Activated CD4-positive, alpha-beta T cell treated with anti-CD3 and anti-CD28 coated beads for 36 hours (primary cell): ENCODE measurements around the gene MCF2L. TPM values are rescaled to one million over a fixed set of nuclear protein-coding genes. Genes with fewer than 3 reads are reported as not detected.

Experiments
- ATAC-seq: fragments of 200-7000 bp; cut with Tn5 transposase; one replicate; pipeline ENCODE4 v1.10.0; 2021; ENCODE audit warnings: mild to moderate bottlenecking, moderate library complexity
- CTCF ChIA-PET: fragments of 350-600 bp; sonication (Branson Sonifier 250); formaldehyde crosslinking; loops from one replicate; lab custom pipeline; 2021; ENCODE audit warnings: antibody characterized with exemption; lab: Charles Lee
- POLR2A ChIA-PET: fragments of 350-600 bp; sonication (Branson Sonifier 250); formaldehyde crosslinking; loops from one replicate; lab custom pipeline; 2021; ENCODE audit warnings: antibody characterized with exemption, inconsistent platforms; lab: Charles Lee
- DNase-seq: peaks from one replicate; pipeline ENCODE4 v3.0.0-alpha.2; 2020
- H3K27ac Mint-ChIP-seq: one replicate; pipeline ENCODE4 v1.8.0; 2021; ENCODE audit warnings: mixed read lengths
- H3K27me3 Mint-ChIP-seq: one replicate; pipeline ENCODE4 v1.8.0; 2021; ENCODE audit warnings: mixed read lengths
- H3K36me3 Mint-ChIP-seq: one replicate; pipeline ENCODE4 v1.8.0; 2021; ENCODE audit warnings: low read depth, mixed read lengths
- H3K4me1 Mint-ChIP-seq: one replicate; pipeline ENCODE4 v1.8.0; 2021; ENCODE audit warnings: mixed read lengths
- H3K4me3 Mint-ChIP-seq: one replicate; pipeline ENCODE4 v1.8.0; 2021; ENCODE audit warnings: mild to moderate bottlenecking, moderate library complexity, mixed read lengths
- H3K9me3 Mint-ChIP-seq: one replicate; pipeline ENCODE4 v1.8.0; 2021; ENCODE audit warnings: low read depth, mixed read lengths
- intact Hi-C, 2 experiments: fragments of 100-400 bp; cut with DNase I in 1 of 2; cut with micrococcal nuclease in 1 of 2; formaldehyde crosslinking; loops; one replicate each; pipeline versions ENCODE4 v1.14.2 to v1.15.1; 2022 to 2024; cut with DNase I, micrococcal nuclease
- total RNA-seq, 2 experiments: library from RNA; stranded (reverse); gene quantifications; one replicate each; pipeline ENCODE4 v1.2.3, GENCODE V29; 2021

Gene MCF2L, protein sequence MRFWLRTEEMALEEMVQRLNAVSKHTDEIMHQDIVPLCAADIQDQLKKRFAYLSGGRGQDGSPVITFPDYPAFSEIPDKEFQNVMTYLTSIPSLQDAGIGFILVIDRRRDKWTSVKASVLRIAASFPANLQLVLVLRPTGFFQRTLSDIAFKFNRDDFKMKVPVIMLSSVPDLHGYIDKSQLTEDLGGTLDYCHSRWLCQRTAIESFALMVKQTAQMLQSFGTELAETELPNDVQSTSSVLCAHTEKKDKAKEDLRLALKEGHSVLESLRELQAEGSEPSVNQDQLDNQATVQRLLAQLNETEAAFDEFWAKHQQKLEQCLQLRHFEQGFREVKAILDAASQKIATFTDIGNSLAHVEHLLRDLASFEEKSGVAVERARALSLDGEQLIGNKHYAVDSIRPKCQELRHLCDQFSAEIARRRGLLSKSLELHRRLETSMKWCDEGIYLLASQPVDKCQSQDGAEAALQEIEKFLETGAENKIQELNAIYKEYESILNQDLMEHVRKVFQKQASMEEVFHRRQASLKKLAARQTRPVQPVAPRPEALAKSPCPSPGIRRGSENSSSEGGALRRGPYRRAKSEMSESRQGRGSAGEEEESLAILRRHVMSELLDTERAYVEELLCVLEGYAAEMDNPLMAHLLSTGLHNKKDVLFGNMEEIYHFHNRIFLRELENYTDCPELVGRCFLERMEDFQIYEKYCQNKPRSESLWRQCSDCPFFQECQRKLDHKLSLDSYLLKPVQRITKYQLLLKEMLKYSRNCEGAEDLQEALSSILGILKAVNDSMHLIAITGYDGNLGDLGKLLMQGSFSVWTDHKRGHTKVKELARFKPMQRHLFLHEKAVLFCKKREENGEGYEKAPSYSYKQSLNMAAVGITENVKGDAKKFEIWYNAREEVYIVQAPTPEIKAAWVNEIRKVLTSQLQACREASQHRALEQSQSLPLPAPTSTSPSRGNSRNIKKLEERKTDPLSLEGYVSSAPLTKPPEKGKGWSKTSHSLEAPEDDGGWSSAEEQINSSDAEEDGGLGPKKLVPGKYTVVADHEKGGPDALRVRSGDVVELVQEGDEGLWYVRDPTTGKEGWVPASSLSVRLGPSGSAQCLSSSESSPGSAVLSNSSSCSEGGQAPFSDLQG
- total RNA-seq, result 1 to 10 TPM; 8.4 to 8.7 TPM

- POLR2A ChIA-PET, result no interaction called here
- peak; percentile 82 for ATAC-seq
- peak; percentile 82 for DNase-seq
Measured at GRCh38 chr13:112968910-112969691, at the start of gene MCF2L. Gene MCF2L (plus strand): TSS chr13:112969214. CDS start chr13:112969380, 166 bp downstream.

GRCh38 chr13:112923962-112924361, 45.1 kb upstream of the MCF2L start:
- intact Hi-C loops, result no loop called here
- POLR2A ChIA-PET, result no interaction called here
- CTCF ChIA-PET, result interaction anchor here (0.7 to 1.7 kb wide), 2 partner anchors 13 to 28 kb away, joined by 3 to 6 read pairs; no protein-coding TSS in a partner anchor
- ATAC-seq (no peak), DNase-seq (no peak)
- no peaks in the 10 kb centered on the region for H3K9me3 Mint-ChIP-seq
- H3K4me3 Mint-ChIP-seq, result no peak overlapping the region
- H3K27me3 Mint-ChIP-seq, result peaks cover 17% of the 10 kb centered on the region
- H3K36me3 Mint-ChIP-seq, result no peaks in the 10 kb centered on the region
- H3K4me1 Mint-ChIP-seq, result no peaks in the 10 kb centered on the region
- no peak overlapping the region for H3K27ac Mint-ChIP-seq

More at GRCh38 chr13:112968910-112969691, at the start of gene MCF2L:
- CTCF ChIA-PET, result interaction anchor here (0.7 to 1.6 kb wide), 4 partner anchors 12 to 150 kb away, joined by 3 to 6 read pairs (median 3); no protein-coding TSS in a partner anchor
- peak within 1 kb of the TSS; percentile 93 for H3K4me3 Mint-ChIP-seq
- intact Hi-C loops, result loop anchor here (1.0 to 2.0 kb wide), 5 partner anchors 26 to 522 kb away; partner anchors contain the start of genes DCUN1D2 (in 1 of the 2), LAMP1 (in 1 of the 2) and PCID2 (in 1 of the 2)
- H3K4me1 Mint-ChIP-seq, result peaks cover 22% of the 10 kb centered on the region
- H3K27me3 Mint-ChIP-seq, result no peaks in the 10 kb centered on the region
- peaks cover 2% of the 10 kb centered on the region for H3K36me3 Mint-ChIP-seq
- H3K27ac Mint-ChIP-seq, result peak within 1 kb of the TSS; percentile 93
- no peaks in the 10 kb centered on the region for H3K9me3 Mint-ChIP-seq

DNA sequence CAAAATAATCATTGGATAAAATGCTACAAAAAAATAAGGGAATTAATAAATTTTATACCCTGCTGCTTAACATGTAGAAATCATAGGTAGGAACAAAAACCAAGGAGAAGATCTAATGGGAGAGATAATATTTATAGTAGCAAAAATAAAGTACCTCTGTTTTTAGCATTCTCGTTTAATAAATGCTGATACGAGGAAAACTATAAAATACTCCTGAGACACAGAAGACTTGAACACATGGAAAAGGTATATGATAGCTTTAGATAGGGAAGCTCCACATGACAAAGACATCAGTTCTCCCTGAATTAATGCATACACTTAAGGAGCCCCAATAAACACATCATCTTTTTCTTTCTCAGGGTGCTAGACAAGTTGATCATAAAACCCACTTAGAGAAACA, 44.6 kb upstream of the MCF2L start:
- no peak overlapping the region for H3K27ac Mint-ChIP-seq
- no peak overlapping the region for H3K4me3 Mint-ChIP-seq
- H3K9me3 Mint-ChIP-seq, result no peaks in the 10 kb centered on the region
- DNase-seq (no peak), ATAC-seq (no peak)
- CTCF ChIA-PET, result interaction anchor here (0.7 to 1.7 kb wide), 2 partner anchors 13 to 29 kb away, joined by 3 to 6 read pairs; no protein-coding TSS in a partner anchor
- no peaks in the 10 kb centered on the region for H3K36me3 Mint-ChIP-seq
- peaks cover 21% of the 10 kb centered on the region for H3K27me3 Mint-ChIP-seq
- no peaks in the 10 kb centered on the region for H3K4me1 Mint-ChIP-seq
- intact Hi-C loops, result no loop called here
- POLR2A ChIA-PET, result no interaction called here

GRCh38 chr13:112926003-112926402, 43.0 kb upstream of the MCF2L start:
- DNase-seq, result no peak
- POLR2A ChIA-PET, result no interaction called here
- no peak for ATAC-seq
- no peaks in the 10 kb centered on the region for H3K9me3 Mint-ChIP-seq
- no peak overlapping the region for H3K4me3 Mint-ChIP-seq
- no peak overlapping the region for H3K27ac Mint-ChIP-seq
- H3K36me3 Mint-ChIP-seq, result no peaks in the 10 kb centered on the region
- intact Hi-C loops, result no loop called here
- H3K4me1 Mint-ChIP-seq, result no peaks in the 10 kb centered on the region
- peaks cover 26% of the 10 kb centered on the region for H3K27me3 Mint-ChIP-seq
- CTCF ChIA-PET, result no interaction called here

DNA sequence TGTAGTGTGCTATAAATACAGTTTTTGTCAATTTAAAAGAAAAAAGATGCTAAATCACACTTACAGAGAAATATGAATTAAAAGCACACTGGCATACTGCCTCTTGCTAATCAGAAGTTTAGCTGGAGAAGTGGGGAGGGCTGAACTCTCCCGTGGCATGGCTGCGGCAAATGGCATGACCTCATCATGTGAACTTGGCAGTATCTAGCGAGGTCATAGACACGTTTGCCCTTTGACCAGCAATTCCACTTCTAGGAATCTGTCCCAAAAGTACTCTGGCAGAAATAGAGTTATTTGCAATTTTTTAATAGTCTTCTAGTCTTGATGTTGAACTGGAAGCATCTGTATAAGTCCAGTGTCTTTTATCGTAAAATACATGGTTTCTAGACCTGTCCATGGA, 42.0 kb upstream of the MCF2L start:
- ATAC-seq, result no peak
- Mint-ChIP-seq H3K27me3 (peaks cover 28% of the 10 kb centered on the region), H3K36me3 (no peaks in the 10 kb centered on the region), H3K4me1 (no peaks in the 10 kb centered on the region), H3K27ac (no peak overlapping the region), H3K9me3 (no peaks in the 10 kb centered on the region), H3K4me3 (no peak overlapping the region)
- ChIA-PET POLR2A (no interaction called here), CTCF (interaction anchor here (0.8 kb wide), 1 partner anchor 186 kb away, joined by 3 read pairs; no protein-coding TSS in a partner anchor)
- intact Hi-C loops, result no loop called here
- DNase-seq, result no peak

DNA sequence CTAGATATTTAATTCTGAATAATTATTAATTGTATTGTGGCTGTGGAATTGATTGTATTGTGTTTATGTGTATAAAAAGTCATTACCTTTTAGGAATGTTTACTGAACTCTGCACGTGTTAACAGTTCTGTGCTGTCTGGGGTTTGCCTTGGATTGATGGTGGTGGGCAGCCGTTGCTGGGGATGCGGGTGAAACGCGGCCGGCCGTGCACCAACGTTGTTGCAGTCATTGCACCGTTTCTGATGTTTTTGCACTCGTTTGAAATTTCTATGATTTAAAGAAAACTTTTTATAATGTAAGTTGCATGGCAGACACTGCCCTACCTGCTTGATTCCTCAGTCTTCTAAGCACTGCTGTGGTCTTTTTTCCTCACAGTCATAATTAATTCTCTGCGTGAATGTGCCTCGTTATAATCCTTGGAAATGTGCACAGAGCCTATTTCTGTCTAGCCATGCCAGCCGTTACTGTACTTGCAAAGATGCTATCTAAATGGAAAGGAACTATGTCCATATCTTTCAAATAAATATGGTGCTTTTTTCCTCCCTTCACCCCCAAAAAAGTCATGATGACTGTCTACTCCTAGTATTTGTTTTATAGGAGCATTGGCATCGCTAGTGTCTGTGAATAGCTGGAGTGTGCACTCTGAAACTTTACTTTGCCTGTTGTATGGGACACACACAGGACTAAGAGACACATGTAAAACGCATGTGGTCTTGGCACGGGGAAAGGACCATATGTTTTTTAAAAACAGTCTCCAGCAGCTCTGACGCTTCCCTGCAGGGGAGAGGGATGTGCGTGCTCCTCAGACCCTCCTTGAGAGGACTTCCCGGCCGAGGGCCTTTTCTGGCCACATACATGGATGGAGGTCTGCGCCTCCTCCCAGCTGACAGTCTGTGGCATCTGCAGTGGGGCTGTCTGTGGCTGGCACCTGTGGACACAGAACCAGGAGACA, 40.7 kb upstream of the MCF2L start:
- Mint-ChIP-seq H3K4me1 (no peaks in the 10 kb centered on the region), H3K9me3 (no peaks in the 10 kb centered on the region), H3K27me3 (peaks cover 29% of the 10 kb centered on the region), H3K27ac (no peak overlapping the region), H3K4me3 (no peak overlapping the region), H3K36me3 (no peaks in the 10 kb centered on the region)
- ChIA-PET CTCF (no interaction called here), POLR2A (no interaction called here)
- intact Hi-C loops, result no loop called here
- no peak for ATAC-seq
- no peak for DNase-seq

DNA sequence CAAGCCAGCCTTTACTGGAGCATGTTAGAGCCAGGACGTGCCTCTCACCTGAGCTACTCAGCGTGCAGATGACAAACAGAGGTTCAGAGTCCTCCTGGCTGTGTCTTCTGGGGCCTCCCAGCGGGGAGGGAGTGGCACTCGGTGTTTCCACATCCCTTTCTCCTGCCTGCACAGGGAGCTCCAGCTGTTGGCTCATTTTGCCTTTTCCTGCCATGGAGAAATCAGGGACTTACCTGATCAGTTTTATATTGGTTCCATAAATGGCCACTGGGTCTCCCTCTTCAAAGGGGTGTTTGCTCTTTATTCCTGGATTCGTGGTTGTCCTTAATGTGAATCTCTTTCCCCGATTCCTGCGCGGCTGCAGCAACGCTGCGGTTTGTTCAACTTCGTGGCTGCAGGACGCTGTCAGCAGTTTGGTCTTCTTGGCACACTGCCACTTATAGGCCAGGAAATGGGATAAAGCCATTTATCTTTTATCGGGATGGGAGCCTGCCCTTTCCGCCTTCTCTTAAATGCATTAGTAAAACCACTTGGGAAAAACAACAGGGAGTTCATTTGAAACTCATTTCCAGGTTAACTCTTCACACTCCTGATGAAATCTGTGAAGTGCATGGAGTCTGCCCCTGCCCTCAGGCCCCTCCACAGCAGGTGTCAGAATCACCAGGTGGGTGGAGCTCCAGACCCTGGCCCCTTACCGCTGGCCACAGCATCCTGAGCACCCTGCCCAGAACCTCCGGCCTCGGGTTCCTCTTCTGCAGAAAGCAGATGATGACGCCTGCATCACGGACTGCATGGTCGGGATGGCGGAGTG, 39.8 kb upstream of the MCF2L start:
- intact Hi-C loops, result no loop called here
- Mint-ChIP-seq H3K36me3 (no peaks in the 10 kb centered on the region), H3K27me3 (peaks cover 27% of the 10 kb centered on the region), H3K4me3 (no peak overlapping the region), H3K9me3 (no peaks in the 10 kb centered on the region), H3K4me1 (no peaks in the 10 kb centered on the region), H3K27ac (no peak overlapping the region)
- ATAC-seq (no peak), DNase-seq (no peak)
- CTCF ChIA-PET, result no interaction called here
- POLR2A ChIA-PET, result no interaction called here

- intact Hi-C loops, result no loop called here
- ATAC-seq, result no peak
- no peaks in the 10 kb centered on the region for H3K4me1 Mint-ChIP-seq
- H3K27ac Mint-ChIP-seq, result no peak overlapping the region
- CTCF ChIA-PET, result no interaction called here
- POLR2A ChIA-PET, result no interaction called here
- no peak for DNase-seq
- H3K36me3 Mint-ChIP-seq, result no peaks in the 10 kb centered on the region
- peaks cover 27% of the 10 kb centered on the region for H3K27me3 Mint-ChIP-seq
- H3K9me3 Mint-ChIP-seq, result no peaks in the 10 kb centered on the region
- H3K4me3 Mint-ChIP-seq, result no peak overlapping the region
Measured at GRCh38 chr13:112929783-112930055, 39.3 kb upstream of the MCF2L start.

DNA sequence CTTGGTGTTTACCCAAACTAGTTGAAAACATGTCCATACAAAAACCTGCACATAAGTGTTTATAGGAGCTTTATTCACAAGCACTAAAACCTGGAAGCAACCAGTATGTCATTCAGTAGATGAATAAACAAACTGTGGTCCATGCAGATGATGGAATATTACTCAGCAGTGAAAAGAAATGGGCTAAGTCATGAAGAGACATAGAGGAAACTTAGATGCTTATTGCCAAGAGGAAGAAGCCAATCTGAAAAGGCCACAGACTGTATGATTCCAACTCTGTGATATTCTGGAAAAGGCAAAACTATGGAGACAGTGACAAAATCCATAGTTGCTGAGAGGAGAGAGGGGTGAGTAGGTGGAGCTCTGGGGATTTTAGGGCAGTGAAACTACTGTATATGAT, 38.8 kb upstream of the MCF2L start:
- ChIA-PET POLR2A (no interaction called here), CTCF (no interaction called here)
- peaks cover 30% of the 10 kb centered on the region for H3K27me3 Mint-ChIP-seq
- DNase-seq (no peak), ATAC-seq (no peak)
- intact Hi-C loops, result no loop called here
- H3K4me3 Mint-ChIP-seq, result no peak overlapping the region
- no peaks in the 10 kb centered on the region for H3K36me3 Mint-ChIP-seq
- no peaks in the 10 kb centered on the region for H3K9me3 Mint-ChIP-seq
- H3K4me1 Mint-ChIP-seq, result no peaks in the 10 kb centered on the region
- no peak overlapping the region for H3K27ac Mint-ChIP-seq
